GM23248 (cell line): ENCODE results near the gene ZEB1. TPM values are rescaled to one million over a fixed set of nuclear protein-coding genes. Genes with fewer than 3 reads are reported as not detected.
A peak's percentile ranks its signal among the peaks of the same experiment; 100 is the strongest.

Experiments
- DNase-seq: peaks from one replicate; pipeline ENCODE4 v3.0.0-alpha.2; 2015
- H2AFZ ChIP-seq: fragments of 200-600 bp; sonication (generic); 2 replicates; pipeline ENCODE4 v1.6.1; 2016; ENCODE audit warnings: antibody characterized with exemption
- H3F3A ChIP-seq: fragments of 200-600 bp; sonication (generic); 2 replicates; pipeline ENCODE4 v1.6.1; 2016; ENCODE audit warnings: mild to moderate bottlenecking, antibody characterized with exemption, mixed run types; ENCODE audit not compliant: insufficient read depth
- H3K27ac ChIP-seq: fragments of 200-600 bp; sonication (generic); 2 replicates; pipeline ENCODE4 v1.5.1; 2016; ENCODE audit warnings: mild to moderate bottlenecking
- H3K27me3 ChIP-seq: fragments of 200-600 bp; sonication (generic); replicated peaks from 2 replicates; pipeline ENCODE4 v1.6.1; 2016; ENCODE audit warnings: mild to moderate bottlenecking; ENCODE audit not compliant: insufficient read depth
- H3K36me3 ChIP-seq: fragments of 200-600 bp; sonication (generic); 2 replicates; pipeline ENCODE4 v1.6.1; 2016; ENCODE audit warnings: low read depth, mild to moderate bottlenecking
- H3K4me1 ChIP-seq: fragments of 200-600 bp; sonication (generic); 2 replicates; pipeline ENCODE4 v1.6.1; 2016; ENCODE audit warnings: mild to moderate bottlenecking; ENCODE audit not compliant: insufficient read depth
- H3K4me2 ChIP-seq: fragments of 200-600 bp; sonication (generic); one replicate; pipeline ENCODE4 v1.6.1; 2016; ENCODE audit warnings: mild to moderate bottlenecking; ENCODE audit not compliant: unreplicated experiment
- H3K4me3 ChIP-seq: fragments of 200-600 bp; sonication (generic); 2 replicates; pipeline ENCODE4 v1.5.1; 2016; ENCODE audit warnings: mild to moderate bottlenecking
- H3K79me2 ChIP-seq: fragments of 200-600 bp; sonication (generic); 2 replicates; pipeline ENCODE4 v1.6.1; 2016; ENCODE audit warnings: mild to moderate bottlenecking; ENCODE audit not compliant: insufficient read depth
- H3K9ac ChIP-seq: fragments of 200-600 bp; sonication (generic); 2 replicates; pipeline ENCODE4 v1.6.1; 2016; ENCODE audit warnings: mild to moderate bottlenecking
- H3K9me2 ChIP-seq: fragments of 200-600 bp; sonication (generic); 2 replicates; pipeline ENCODE4 v1.6.1; 2016; ENCODE audit warnings: mixed run types, mild to moderate bottlenecking, moderate library complexity; ENCODE audit not compliant: insufficient read depth
- H3K9me3 ChIP-seq: fragments of 200-600 bp; sonication (generic); one replicate; pipeline ENCODE4 v1.6.1; 2017; ENCODE audit warnings: low read depth
- H4K20me1 ChIP-seq: fragments of 200-600 bp; sonication (generic); 2 replicates; pipeline ENCODE4 v1.6.0; 2016; ENCODE audit not compliant: insufficient read depth
- EZH2 ChIP-seq: fragments of 200-600 bp; sonication (generic); IDR thresholded peaks from 2 replicates; pipeline ENCODE4 v1.6.1; 2018; ENCODE audit warnings: antibody characterized with exemption, mild to moderate bottlenecking; ENCODE audit not compliant: insufficient read depth, poor library complexity, severe bottlenecking
- EZH2phosphoT487 ChIP-seq: fragments of 200-600 bp; sonication (generic); IDR thresholded peaks from 2 replicates; pipeline ENCODE4 v1.6.1; 2018; ENCODE audit warnings: antibody characterized with exemption, moderate library complexity, mild to moderate bottlenecking, low read depth; ENCODE audit not compliant: insufficient read depth
- whole genome bisulfite sequencing, 2 experiments: methylation state at CpG; one replicate each; pipeline ENCODE4 v1.1.6; 2015 to 2017; ENCODE audit warnings: low lambda C conversion rate in 2 of 2, low coverage in 1 of 2; ENCODE audit errors: missing lambda C conversion rate in 2 of 2; 5-methylcytosine and 5-hydroxymethylcytosine counted together
- in situ Hi-C: fragments of 300-500 bp; cut with MboI; formaldehyde crosslinking; loops from 2 replicates; pipeline ENCODE4 v1.15.0; 2020
- polyA plus RNA-seq: library from polyadenylated mRNA; unstranded; fragments of >200 nt; fragmentation: Nextera tagmentation; extraction: Ambion mirVana; gene quantifications from 2 replicates; pipeline ENCODE4 v1.2.1, GENCODE V29; 2016
- total RNA-seq: library from RNA; depleted of rRNA; stranded (reverse); fragments of >200 nt; shearing (Covaris generic); gene quantifications from 2 replicates; pipeline ENCODE4 v1.2.3, GENCODE V29; 2014

Gene ZEB1
- total and polyA plus RNA-seq, 2 experiments from 2014 or later, result 62.0 to 69.8 TPM

GRCh38 chr10:31468536-31468859, 149.5 kb downstream of the ZEB1 start:
- Histone ChIP-seq H3K27me3 (no peaks in the 10 kb centered on the region), H3F3A (0 out of 2 replicates have a peak, but pooled peaks cover 11% of the 10 kb centered on the region), H3K79me2 (peaks cover 51% of the 10 kb centered on the region), H3K4me3 (no peak overlapping the region), H3K4me1 (no peaks in the 10 kb centered on the region), H3K9me2 (no peaks in the 10 kb centered on the region), H4K20me1 (no peaks in the 10 kb centered on the region), H3K27ac (no peak overlapping the region), H2AFZ (no peak overlapping the region), H3K9ac (no peak overlapping the region), H3K36me3 (peaks cover 25% of the 10 kb centered on the region), H3K4me2 (no peak overlapping the region), H3K9me3 (peaks cover 4% of the 10 kb centered on the region)
- WGBS, 2 experiments, result 89 to 98% methylated on average over 2 of the region's 2 CpGs
- DNase-seq, result no peak
- TF ChIP-seq EZH2, result no peak
- no peak for TF ChIP-seq EZH2phosphoT487
- in situ Hi-C loops, result no loop called here

- in situ Hi-C loops, result loop anchor here (25.0 kb wide), 1 partner anchor 713 kb away; no protein-coding TSS in a partner anchor
- Histone ChIP-seq H3K9me2 (peaks cover 4% of the 10 kb centered on the region; the same call in 1 of the 2 replicates), H3K4me3 (no peak overlapping the region), H4K20me1 (no peaks in the 10 kb centered on the region), H3K9ac (no peak overlapping the region), H3K4me1 (no peaks in the 10 kb centered on the region), H3K27me3 (no peaks in the 10 kb centered on the region), H3F3A (peaks cover 42% of the 10 kb centered on the region), H3K9me3 (no peaks in the 10 kb centered on the region), H2AFZ (no peak overlapping the region), H3K36me3 (peaks cover 15% of the 10 kb centered on the region), H3K27ac (no peak overlapping the region), H3K4me2 (no peak overlapping the region), H3K79me2 (peaks cover 53% of the 10 kb centered on the region)
- no peak for DNase-seq
- TF ChIP-seq EZH2phosphoT487 (no peak), EZH2 (no peak)
Observed at GRCh38 chr10:31475519-31475918, 156.5 kb downstream of the ZEB1 start.

GRCh38 chr10:31476088-31476487, 157.1 kb downstream of the ZEB1 start:
- no peak overlapping the region for H3K27ac ChIP-seq
- H3K9me2 ChIP-seq, result peaks cover 4% of the 10 kb centered on the region; the same call in 1 of the 2 replicates
- peaks cover 59% of the 10 kb centered on the region for H3K79me2 ChIP-seq
- TF ChIP-seq EZH2phosphoT487 (no peak), EZH2 (no peak)
- no peak overlapping the region for H2AFZ ChIP-seq
- H3F3A ChIP-seq, result peaks cover 48% of the 10 kb centered on the region
- H4K20me1 ChIP-seq, result no peaks in the 10 kb centered on the region
- no peaks in the 10 kb centered on the region for H3K9me3 ChIP-seq
- no peaks in the 10 kb centered on the region for H3K27me3 ChIP-seq
- DNase-seq, result no peak
- no peak overlapping the region for H3K9ac ChIP-seq
- H3K4me2 ChIP-seq, result no peak overlapping the region
- H3K36me3 ChIP-seq, result peaks cover 15% of the 10 kb centered on the region
- no peak overlapping the region for H3K4me3 ChIP-seq
- no peaks in the 10 kb centered on the region for H3K4me1 ChIP-seq
- in situ Hi-C loops, result loop anchor here (25.0 kb wide), 1 partner anchor 714 kb away; no protein-coding TSS in a partner anchor

GRCh38 chr10:31477584-31477983, 158.6 kb downstream of the ZEB1 start:
- Histone ChIP-seq H3K9me3 (no peaks in the 10 kb centered on the region), H3K27ac (no peak overlapping the region), H3F3A (peaks cover 63% of the 10 kb centered on the region), H3K79me2 (peaks cover 73% of the 10 kb centered on the region), H3K27me3 (no peaks in the 10 kb centered on the region), H3K4me2 (no peak overlapping the region), H2AFZ (no peak overlapping the region), H4K20me1 (no peaks in the 10 kb centered on the region), H3K9ac (no peak overlapping the region), H3K4me1 (no peaks in the 10 kb centered on the region), H3K4me3 (no peak overlapping the region), H3K9me2 (peaks cover 4% of the 10 kb centered on the region; the same call in 1 of the 2 replicates), H3K36me3 (peaks cover 15% of the 10 kb centered on the region)
- WGBS, 2 experiments, result 97 to 100% methylated on average over 1 of the region's 1 CpG
- DNase-seq, result no peak
- TF ChIP-seq EZH2phosphoT487, result no peak
- in situ Hi-C loops, result loop anchor here (25.0 kb wide), 1 partner anchor 715 kb away; no protein-coding TSS in a partner anchor

GRCh38 chr10:31479752-31480151, 160.7 kb downstream of the ZEB1 start:
- Histone ChIP-seq H3F3A (peaks cover 84% of the 10 kb centered on the region), H3K27ac (no peak overlapping the region), H3K9me2 (peaks cover 4% of the 10 kb centered on the region; the same call in 1 of the 2 replicates), H3K36me3 (peaks cover 15% of the 10 kb centered on the region), H3K9me3 (no peaks in the 10 kb centered on the region), H3K9ac (no peak overlapping the region), H2AFZ (no peak overlapping the region), H3K4me3 (no peak overlapping the region), H4K20me1 (no peaks in the 10 kb centered on the region), H3K27me3 (no peaks in the 10 kb centered on the region), H3K79me2 (peaks cover 94% of the 10 kb centered on the region), H3K4me2 (no peak overlapping the region), H3K4me1 (peaks cover 13% of the 10 kb centered on the region)
- in situ Hi-C loops, result loop anchor here (25.0 kb wide), 1 partner anchor 717 kb away; no protein-coding TSS in a partner anchor
- TF ChIP-seq EZH2, result no peak
- TF ChIP-seq EZH2phosphoT487, result no peak
- DNase-seq, result peak; percentile 28
